HG03060 (cell line): ENCODE results near the gene LMTK2.
"Not testable (repeated sequence)": the region's sequence is repeated elsewhere in the genome, so short reads cannot be mapped to it uniquely, and the experiment has no call there.

Source experiments
- ATAC-seq: cut with Tn5 transposase; IDR thresholded peaks from one replicate; pipeline ENCODE4 v1.9.1; 2021; ENCODE audit warnings: low read depth, moderate number of reproducible peaks; ENCODE audit not compliant: unreplicated experiment

The LMTK2 gene

GRCh38 chr7:98215561-98216495, 109.2 kb downstream of the LMTK2 start:
- ATAC-seq = no peak

- no peak for ATAC-seq
Measured at GRCh38 chr7:98216941-98217622, 110.4 kb downstream of the LMTK2 start.

GRCh38 chr7:98217623-98218582, 111.2 kb downstream of the LMTK2 start:
- ATAC-seq = no peak

GRCh38 chr7:98219382-98219781, 112.7 kb downstream of the LMTK2 start:
- ATAC-seq = not testable (repeated sequence)

GRCh38 chr7:98221611-98222532, 115.2 kb downstream of the LMTK2 start:
- no peak for ATAC-seq

- ATAC-seq = no peak
Measured at GRCh38 chr7:98222533-98223195, 116.0 kb downstream of the LMTK2 start.

GRCh38 chr7:98223351-98223897, 116.8 kb downstream of the LMTK2 start:
- no peak for ATAC-seq

- ATAC-seq = no peak
Measured at GRCh38 chr7:98223898-98224700, 117.4 kb downstream of the LMTK2 start.

GRCh38 chr7:98224701-98225181, 118.1 kb downstream of the LMTK2 start:
- no peak for ATAC-seq

GRCh38 chr7:98225913-98226614, 119.4 kb downstream of the LMTK2 start:
- no peak for ATAC-seq

GRCh38 chr7:98227939-98228338, 121.3 kb downstream of the LMTK2 start:
- ATAC-seq = no peak

GRCh38 chr7:98228801-98229200, 122.1 kb downstream of the LMTK2 start:
- no peak for ATAC-seq

GRCh38 chr7:98229441-98229840, 122.8 kb downstream of the LMTK2 start:
- no peak for ATAC-seq

- ATAC-seq = no peak
Measured at GRCh38 chr7:98229991-98230745, 123.5 kb downstream of the LMTK2 start.

- ATAC-seq = no peak
Measured at GRCh38 chr7:98230746-98231471, 124.2 kb downstream of the LMTK2 start.
